PC-9 (cell line): ENCODE results near the gene RAE1. TPM values are rescaled to one million over a fixed set of nuclear protein-coding genes. Genes with fewer than 3 reads are reported as not detected.
A peak's percentile ranks its signal among the peaks of the same experiment; 100 is the strongest.

Experiments
- BruUV-seq: library from RNA; stranded (reverse); fragments of 400-500 nt; replicated peaks from 2 replicates; lab custom pipeline; 2021; lab: Mats Ljungman, UMichigan
- CTCF ChIA-PET: fragments of 300-600 bp; sonication (Branson Sonifier 250); formaldehyde crosslinking; loops from one replicate; lab custom pipeline; 2022; ENCODE audit warnings: antibody characterized with exemption; lab: Charles Lee
- POLR2A ChIA-PET: fragments of 300-600 bp; sonication (Branson Sonifier 250); formaldehyde crosslinking; loops from one replicate; lab custom pipeline; 2022; ENCODE audit warnings: antibody characterized with exemption; ENCODE audit not compliant: unreplicated experiment; lab: Charles Lee
- DNase-seq, 2 experiments: peaks; one replicate each; pipeline versions ENCODE4 v3.0.0 to v3.0.0-alpha.2; 2015 to 2022; ENCODE audit warnings: mixed read lengths in 1 of 2
- H2AFZ ChIP-seq: fragments of 200-600 bp; sonication (generic); 2 replicates; pipeline ENCODE4 v1.8.1; 2017; ENCODE audit warnings: antibody characterized with exemption
- H3F3A ChIP-seq: fragments of 200-600 bp; sonication (generic); 2 replicates; pipeline ENCODE4 v1.8.1; 2017; ENCODE audit warnings: antibody characterized with exemption, mild to moderate bottlenecking, low read depth; ENCODE audit not compliant: insufficient read depth
- H3K27ac ChIP-seq: fragments of 200-600 bp; sonication (generic); 2 replicates; pipeline ENCODE4 v1.6.1; 2016; ENCODE audit warnings: mixed run types
- H3K27me3 ChIP-seq: fragments of 200-600 bp; sonication (generic); 2 replicates; pipeline ENCODE4 v1.6.1; 2016; ENCODE audit warnings: low read depth, mixed run types; ENCODE audit not compliant: insufficient read depth
- H3K36me3 ChIP-seq: fragments of 200-600 bp; sonication (generic); 2 replicates; pipeline ENCODE4 v1.6.1; 2016; ENCODE audit warnings: low read depth, mixed run types
- H3K4me1 ChIP-seq: fragments of 200-600 bp; sonication (generic); replicated peaks from 2 replicates; pipeline ENCODE4 v1.6.1; 2016; ENCODE audit warnings: mixed run types; ENCODE audit not compliant: insufficient read depth
- H3K4me2 ChIP-seq: fragments of 200-600 bp; sonication (generic); 2 replicates; pipeline ENCODE4 v1.6.1; 2017; ENCODE audit warnings: mixed run types
- H3K4me3 ChIP-seq: fragments of 200-600 bp; sonication (generic); 2 replicates; pipeline ENCODE4 v1.6.1; 2016; ENCODE audit warnings: mixed run types
- H3K79me2 ChIP-seq: fragments of 200-600 bp; sonication (generic); 2 replicates; pipeline ENCODE4 v1.6.1; 2017; ENCODE audit warnings: low read depth, mixed run types
- H3K9me2 ChIP-seq: fragments of 200-600 bp; sonication (generic); 2 replicates; pipeline ENCODE4 v1.8.1; 2017; ENCODE audit warnings: mild to moderate bottlenecking; ENCODE audit not compliant: insufficient read depth
- H3K9me3 ChIP-seq: fragments of 200-600 bp; sonication (generic); 2 replicates; pipeline ENCODE4 v1.8.1; 2016; ENCODE audit warnings: low read depth; ENCODE audit not compliant: insufficient read depth
- H4K20me1 ChIP-seq: fragments of 200-600 bp; sonication (generic); 2 replicates; pipeline ENCODE4 v1.8.1; 2017; ENCODE audit not compliant: insufficient read depth
- CTCF ChIP-seq: fragments of 200-600 bp; sonication (generic); conservative IDR thresholded peaks from 2 replicates; pipeline ENCODE4 v1.6.1; 2017; ENCODE audit warnings: mixed run types, antibody characterized with exemption, mild to moderate bottlenecking, moderate library complexity
- EZH2 ChIP-seq: fragments of 200-600 bp; sonication (generic); IDR thresholded peaks from 2 replicates; pipeline ENCODE4 v1.8.0; 2017; ENCODE audit warnings: antibody characterized with exemption, low read depth
- intact Hi-C: fragments of 100-400 bp; cut with micrococcal nuclease; formaldehyde crosslinking; loops from one replicate; pipeline ENCODE4 v1.10.0; 2022; ENCODE audit not compliant: unreplicated experiment
- microRNA-seq: library from miRNA; unstranded; fragments of <30 nt; microRNA quantifications from one replicate; pipeline ENCODE4 v1.2.0, GENCODE V29; 2021; ENCODE audit warnings: borderline number of aligned reads, borderline replicate concordance
- total RNA-seq: library from RNA; stranded (reverse); gene quantifications from 2 replicates; pipeline ENCODE4 v1.2.3, GENCODE V29; 2021

The RAE1 gene
- total RNA-seq, 1 experiment from 2014 or later: 38.4 TPM

- no peaks in the 10 kb centered on the region for H3K79me2 ChIP-seq
- H3K36me3 ChIP-seq: no peaks in the 10 kb centered on the region
- TF ChIP-seq EZH2 (no peak), CTCF (no peak)
- no peak for DNase-seq
- no peak overlapping the region for H2AFZ ChIP-seq
- peaks cover 45% of the 10 kb centered on the region for H3K4me1 ChIP-seq
- BruUV-seq: no TSS peak
- no peaks in the 10 kb centered on the region for H3K9me3 ChIP-seq
- H3K9me2 ChIP-seq: no peaks in the 10 kb centered on the region
- no peaks in the 10 kb centered on the region for H4K20me1 ChIP-seq
- intact Hi-C loops: no loop called here
- H3K27me3 ChIP-seq: no peaks in the 10 kb centered on the region
- H3F3A ChIP-seq: peaks cover 4% of the 10 kb centered on the region; the same call in 1 of the 2 replicates
- H3K27ac ChIP-seq: 0 out of 2 replicates have a peak overlapping the region, but pooled peaks have one; percentile 16
- no peak overlapping the region for H3K4me2 ChIP-seq
- no peak overlapping the region for H3K4me3 ChIP-seq
- POLR2A ChIA-PET: interaction anchor here (0.7 kb wide), 1 partner anchor 103 kb away, joined by 3 read pairs; no protein-coding TSS in a partner anchor
- CTCF ChIA-PET: interaction anchor here (0.7 kb wide), 1 partner anchor 33 kb away, joined by 3 read pairs; no protein-coding TSS in a partner anchor
Observed at GRCh38 chr20:57428324-57429158, 77.5 kb downstream of the RAE1 start.

Small RNA genes lying within 50 kb of the gene (microRNA-seq; reads per million reads assigned to microRNA genes)
- not detected for gene MIR4325

Other genes starting within 250 kb of the RAE1 start
- gene BMP7, start 84.6 kb upstream of the RAE1 start, total RNA-seq: 0.13 and 0.60 TPM in 2 replicates
- not detected in 2 replicates for gene SPO11, start 21.5 kb upstream of the RAE1 start, total RNA-seq
- 19.3 and 25.6 TPM in 2 replicates for gene RBM38, start 40.1 kb downstream of the RAE1 start, total RNA-seq
- gene CTCFL, start 173.9 kb downstream of the RAE1 start, total RNA-seq: not detected in 2 replicates
- gene PCK1, start 209.9 kb downstream of the RAE1 start, total RNA-seq: not detected in 2 replicates